SK-N-SH treated with all-trans-retinoic acid at 6 μM for 48 hours (cell line): Measurements from ENCODE around the gene DIP2A.

ENCODE experiments used
- ATAC-seq: fragments of 200-7000 bp; cut with Tn5 transposase; 3 replicates; pipeline ENCODE4 v1.9.1; 2020; ENCODE audit warnings: mild to moderate bottlenecking, moderate library complexity
- ARNTL ChIP-seq: fragments of 450-650 bp; formaldehyde crosslinking; IDR thresholded peaks from 2 replicates; pipeline ENCODE4 v1.5.0; 2020; ENCODE audit warnings: low read depth, mild to moderate bottlenecking, moderate library complexity, borderline replicate concordance
- BACH2 ChIP-seq: fragments of 250-450 bp; sonication (Bioruptor Pico); IDR thresholded peaks from 2 replicates; pipeline ENCODE4 v1.9.0; 2021; ENCODE audit warnings: mild to moderate bottlenecking, borderline replicate concordance
- CREB5 ChIP-seq: fragments of 250-450 bp; sonication (Bioruptor Pico); IDR thresholded peaks from 2 replicates; pipeline ENCODE4 v1.5.1; 2020; ENCODE audit warnings: low read depth, mild to moderate bottlenecking, moderate library complexity
- CSDC2 ChIP-seq: fragments of 250-450 bp; sonication (Bioruptor Pico); IDR thresholded peaks from 2 replicates; pipeline ENCODE4 v1.5.0; 2020; ENCODE audit warnings: mild to moderate bottlenecking, moderate library complexity
- CSRNP3 ChIP-seq: fragments of 250-450 bp; sonication (Bioruptor Pico); IDR thresholded peaks from 2 replicates; pipeline ENCODE4 v1.5.1; 2021; ENCODE audit warnings: mild to moderate bottlenecking, moderate library complexity
- ESRRG ChIP-seq: fragments of 250-450 bp; sonication (Bioruptor Pico); IDR thresholded peaks from 2 replicates; pipeline ENCODE4 v1.6.1; 2021; ENCODE audit warnings: mild to moderate bottlenecking
- GLIS3 ChIP-seq: fragments of 250-450 bp; sonication (Bioruptor Pico); IDR thresholded peaks from 2 replicates; pipeline ENCODE4 v1.5.0; 2020; ENCODE audit warnings: mild to moderate bottlenecking, moderate library complexity
- ISL1 ChIP-seq: fragments of 250-450 bp; sonication (Bioruptor Pico); IDR thresholded peaks from 2 replicates; pipeline ENCODE4 v2.1.2; 2022; ENCODE audit warnings: mild to moderate bottlenecking, moderate library complexity
- OSR1 ChIP-seq: fragments of 250-450 bp; sonication (Bioruptor Pico); IDR thresholded peaks from 2 replicates; pipeline ENCODE4 v1.8.0; 2022; ENCODE audit warnings: moderate library complexity, mild to moderate bottlenecking, inconsistent platforms
- PATZ1 ChIP-seq: fragments of 250-450 bp; sonication (Bioruptor Pico); IDR thresholded peaks from 2 replicates; pipeline ENCODE4 v1.8.0; 2020; ENCODE audit warnings: mild to moderate bottlenecking, moderate library complexity, borderline replicate concordance
- PPARA ChIP-seq: fragments of 250-450 bp; sonication (Bioruptor Pico); IDR thresholded peaks from 2 replicates; pipeline ENCODE4 v1.5.0; 2020; ENCODE audit warnings: mild to moderate bottlenecking, borderline replicate concordance
- RARB ChIP-seq: fragments of 250-450 bp; sonication (Bioruptor Pico); IDR thresholded peaks from 2 replicates; pipeline ENCODE4 v1.8.0; 2021; ENCODE audit warnings: mild to moderate bottlenecking, moderate library complexity
- SNAI2 ChIP-seq: fragments of 250-450 bp; sonication (Bioruptor Pico); IDR thresholded peaks from 2 replicates; pipeline ENCODE4 v1.5.0; 2020; ENCODE audit warnings: mild to moderate bottlenecking, moderate library complexity
- TCF4 ChIP-seq: fragments of 250-450 bp; sonication (Bioruptor Pico); IDR thresholded peaks from 2 replicates; pipeline ENCODE4 v1.8.0; 2021; ENCODE audit warnings: mild to moderate bottlenecking, moderate library complexity, borderline replicate concordance
- TOX ChIP-seq: fragments of 250-450 bp; sonication (Bioruptor Pico); IDR thresholded peaks from 2 replicates; pipeline ENCODE4 v1.8.0; 2021; ENCODE audit warnings: mild to moderate bottlenecking, moderate library complexity, borderline replicate concordance
- TSHZ2 ChIP-seq: fragments of 250-450 bp; sonication (Bioruptor Pico); IDR thresholded peaks from 2 replicates; pipeline ENCODE4 v1.5.0; 2020; ENCODE audit warnings: mild to moderate bottlenecking, moderate library complexity
- ZC3H10 ChIP-seq: fragments of 250-450 bp; sonication (Bioruptor Pico); IDR thresholded peaks from 2 replicates; pipeline ENCODE4 v1.5.1; 2021; ENCODE audit warnings: mild to moderate bottlenecking, moderate library complexity
- ZFP3 ChIP-seq: fragments of 250-450 bp; sonication (Bioruptor Pico); IDR thresholded peaks from 2 replicates; pipeline ENCODE4 v1.5.0; 2020; ENCODE audit warnings: mild to moderate bottlenecking, moderate library complexity
- ZFP30 ChIP-seq: fragments of 450-650 bp; formaldehyde crosslinking; IDR thresholded peaks from 2 replicates; pipeline ENCODE4 v1.5.0; 2022; ENCODE audit warnings: mild to moderate bottlenecking, moderate library complexity
- ZNF565 ChIP-seq: fragments of 450-650 bp; formaldehyde crosslinking; conservative IDR thresholded peaks from 2 replicates; pipeline ENCODE4 v1.5.0; 2020; ENCODE audit warnings: low read depth, mild to moderate bottlenecking, moderate library complexity
- ZNF70 ChIP-seq: fragments of 450-650 bp; formaldehyde crosslinking; IDR thresholded peaks from 2 replicates; pipeline ENCODE4 v1.5.0; 2020; ENCODE audit warnings: mild to moderate bottlenecking, moderate library complexity
- ZNF8 ChIP-seq: fragments of 450-650 bp; formaldehyde crosslinking; IDR thresholded peaks from 2 replicates; pipeline ENCODE4 v1.5.0; 2020; ENCODE audit warnings: mild to moderate bottlenecking, moderate library complexity

DIP2A gene

GRCh38 chr21:46560568-46561444 is 102.1 kb downstream of the DIP2A start:
- ATAC-seq, result no peak
- TF ChIP-seq GLIS3 (CRISPR knock-in tag) (no peak), OSR1 (CRISPR knock-in tag) (no peak), ZFP3 (CRISPR knock-in tag) (no peak), ZNF8 (CRISPR knock-in tag) (no peak), PATZ1 (CRISPR knock-in tag) (no peak), CSRNP3 (no peak), TCF4 (CRISPR knock-in tag) (no peak), CREB5 (CRISPR knock-in tag) (no peak), ESRRG (no peak), TOX (no peak)

- TF ChIP-seq RARB (CRISPR knock-in tag) (no peak), ZNF70 (CRISPR knock-in tag) (no peak), ESRRG (no peak), CSDC2 (no peak), OSR1 (CRISPR knock-in tag) (no peak)
- no peak for ATAC-seq
These were observed 102.9 kb downstream of the DIP2A start for GRCh38 chr21:46561445-46562090.

- TF ChIP-seq RARB (CRISPR knock-in tag) (no peak), ZNF70 (CRISPR knock-in tag) (no peak), ZFP30 (CRISPR knock-in tag) (no peak), BACH2 (no peak), GLIS3 (CRISPR knock-in tag) (no peak), ARNTL (CRISPR knock-in tag) (no peak), ZC3H10 (CRISPR knock-in tag) (no peak), ZFP3 (CRISPR knock-in tag) (no peak), ISL1 (CRISPR knock-in tag) (no peak), TOX (no peak), ZNF565 (CRISPR knock-in tag) (no peak), OSR1 (CRISPR knock-in tag) (no peak), ZNF8 (CRISPR knock-in tag) (no peak), SNAI2 (CRISPR knock-in tag) (no peak), PATZ1 (CRISPR knock-in tag) (no peak), PPARA (no peak), TCF4 (CRISPR knock-in tag) (no peak), CSDC2 (no peak), CREB5 (CRISPR knock-in tag) (no peak), TSHZ2 (CRISPR knock-in tag) (no peak)
- ATAC-seq, result no peak; the same call in 2 of the 3 replicates
These were observed 103.8 kb downstream of the DIP2A start for GRCh38 chr21:46562472-46562871.
